Gastrocnemius medialis (tissue), 4 donors: ENCODE measurements around the gene GALNTL6. TPM values are rescaled to one million over a fixed set of nuclear protein-coding genes. Genes with fewer than 3 reads are reported as not detected.

Experiments
- ATAC-seq, 2 donors: fragments of 150-250 bp; one replicate each; pipeline ENCODE4 v1.9.1; 2016
- DNase-seq, 2 donors: peaks; one replicate each; pipeline ENCODE4 v3.0.0-alpha.2; 2019
- H3K27ac ChIP-seq, 4 donors: fragments of 200-600 bp; sonication (generic); 1 replicate in 1 of 4; 2 replicates in 3 of 4; pipeline ENCODE4 v1.5.1; 2016 to 2018; ENCODE audit warnings: mild to moderate bottlenecking in 2 of 4, moderate library complexity in 1 of 4
- H3K27me3 ChIP-seq, 3 donors: fragments of 200-600 bp; sonication (generic) in 2 of 3; 1 replicate in 1 of 3; 2 replicates in 2 of 3; pipeline versions ENCODE4 v1.5.1 to v1.6.0; 2016 to 2019; ENCODE audit warnings: mild to moderate bottlenecking in 1 of 3, moderate library complexity in 1 of 3
- H3K36me3 ChIP-seq, 2 donors: fragments of 200-600 bp; sonication (generic) in 1 of 2; one replicate each; pipeline ENCODE4 v1.5.1; 2017 to 2018
- H3K4me1 ChIP-seq, 2 donors: fragments of 200-600 bp; sonication (generic) in 1 of 2; one replicate each; pipeline ENCODE4 v1.5.1; 2016 to 2017; ENCODE audit warnings: mild to moderate bottlenecking in 2 of 2
- H3K4me3 ChIP-seq, 4 donors: fragments of 200-600 bp; sonication (generic) in 3 of 4; 1 replicate in 1 of 4; 2 replicates in 3 of 4; pipeline ENCODE4 v1.5.1; 2016 to 2019; ENCODE audit warnings: mild to moderate bottlenecking in 2 of 4
- H3K9me3 ChIP-seq, 3 donors: fragments of 200-600 bp; sonication (generic) in 2 of 3; 1 replicate in 1 of 3; 2 replicates in 2 of 3; pipeline ENCODE4 v1.5.1; 2016 to 2019
- POLR2A ChIP-seq, 2 donors: fragments of 450-650 bp; IDR thresholded peaks; one replicate each; pipeline ENCODE4 v1.6.1; 2017; ENCODE audit warnings: antibody characterized with exemption in 2 of 2, mild to moderate bottlenecking in 2 of 2, moderate library complexity in 2 of 2
- in situ Hi-C, 4 donors: fragments of 200-750 bp; cut with MboI; loops; one replicate each; pipeline versions ENCODE4 v1.15.0 to v1.8.0; 2017; ENCODE audit warnings: low sequenced_read_pairs in 4 of 4
- intact Hi-C: fragments of 100-400 bp; cut with DNase I; formaldehyde crosslinking; loops from one replicate; pipeline ENCODE4 v1.15.1; 2023; ENCODE audit warnings: low total_unique reads
- total RNA-seq, 4 donors: library from RNA; depleted of rRNA; stranded (reverse); fragments of >200 nt; gene quantifications; one replicate each; pipeline versions ENCODE4 v1.1.0 to v1.2.3, GENCODE V29; 2016
- TF ChIP-seq, protein P1 (sequence below), 5 experiments: fragments of 450-650 bp in 3 of 5; fragments of 200-600 bp in 2 of 5; sonication (generic) in 2 of 5; IDR thresholded peaks in 4 of 5; conservative IDR thresholded peaks in 1 of 5; 1 replicate in 4 of 5; 2 replicates in 1 of 5; pipeline ENCODE4 v1.5.1; 2016 to 2019; ENCODE audit warnings: antibody characterized with exemption in 5 of 5, mild to moderate bottlenecking in 3 of 5, moderate library complexity in 3 of 5

Gene GALNTL6
- total RNA-seq, 4 donors from 2014 or later, result not detected

DNA sequence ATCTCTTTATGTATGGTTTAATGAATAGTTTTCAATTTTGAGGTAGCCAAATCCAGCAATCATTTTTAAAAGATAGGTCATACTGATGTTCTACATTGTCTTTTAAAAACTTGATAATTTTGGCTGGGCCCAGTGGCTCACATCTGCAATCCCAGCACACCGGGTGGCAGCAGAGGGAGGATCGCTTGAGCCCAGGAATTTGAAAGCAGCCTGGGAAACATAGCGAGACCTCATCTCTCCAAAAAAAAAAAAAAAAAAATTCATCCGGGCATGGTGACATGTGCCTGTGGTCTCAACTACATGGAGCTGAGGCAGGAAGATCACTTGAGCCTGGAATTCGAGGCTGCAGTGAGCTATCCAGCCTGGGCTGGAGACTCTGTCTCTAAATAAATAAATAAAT, 419.8 kb downstream of the GALNTL6 start:
- intact Hi-C loops (no loop called here), in situ Hi-C loops (no loop called here)
- TF ChIP-seq, protein P1, sequence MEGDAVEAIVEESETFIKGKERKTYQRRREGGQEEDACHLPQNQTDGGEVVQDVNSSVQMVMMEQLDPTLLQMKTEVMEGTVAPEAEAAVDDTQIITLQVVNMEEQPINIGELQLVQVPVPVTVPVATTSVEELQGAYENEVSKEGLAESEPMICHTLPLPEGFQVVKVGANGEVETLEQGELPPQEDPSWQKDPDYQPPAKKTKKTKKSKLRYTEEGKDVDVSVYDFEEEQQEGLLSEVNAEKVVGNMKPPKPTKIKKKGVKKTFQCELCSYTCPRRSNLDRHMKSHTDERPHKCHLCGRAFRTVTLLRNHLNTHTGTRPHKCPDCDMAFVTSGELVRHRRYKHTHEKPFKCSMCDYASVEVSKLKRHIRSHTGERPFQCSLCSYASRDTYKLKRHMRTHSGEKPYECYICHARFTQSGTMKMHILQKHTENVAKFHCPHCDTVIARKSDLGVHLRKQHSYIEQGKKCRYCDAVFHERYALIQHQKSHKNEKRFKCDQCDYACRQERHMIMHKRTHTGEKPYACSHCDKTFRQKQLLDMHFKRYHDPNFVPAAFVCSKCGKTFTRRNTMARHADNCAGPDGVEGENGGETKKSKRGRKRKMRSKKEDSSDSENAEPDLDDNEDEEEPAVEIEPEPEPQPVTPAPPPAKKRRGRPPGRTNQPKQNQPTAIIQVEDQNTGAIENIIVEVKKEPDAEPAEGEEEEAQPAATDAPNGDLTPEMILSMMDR (IDR thresholded peaks at IDR 0.05 in 4 of 5, conservative IDR thresholded peaks at IDR 0.05 in 1 of 5), result no peak
- no peak for TF ChIP-seq POLR2A (IDR thresholded peaks at IDR 0.05)
- Histone ChIP-seq H3K27ac (no peak overlapping the region), H3K4me3 (no peak overlapping the region), H3K4me1 (no peaks in the 10 kb centered on the region), H3K27me3 (no peaks in the 10 kb centered on the region), H3K9me3 (no peaks in the 10 kb centered on the region), H3K36me3 (no peaks in the 10 kb centered on the region)
- no peak for DNase-seq
- ATAC-seq, result no peak

- no peak for DNase-seq
- no peaks in the 10 kb centered on the region for H3K9me3 ChIP-seq
- H3K27me3 ChIP-seq, result no peaks in the 10 kb centered on the region
- no peak for ATAC-seq
- TF ChIP-seq POLR2A (IDR thresholded peaks at IDR 0.05), result no peak
- TF ChIP-seq, protein P1 (IDR thresholded peaks at IDR 0.05 in 4 of 5, conservative IDR thresholded peaks at IDR 0.05 in 1 of 5), result no peak
- intact Hi-C loops, result no loop called here
- H3K4me1 ChIP-seq, result no peaks in the 10 kb centered on the region
- H3K36me3 ChIP-seq, result no peaks in the 10 kb centered on the region
- in situ Hi-C loops, result no loop called here
- no peak overlapping the region for H3K27ac ChIP-seq
- H3K4me3 ChIP-seq, result no peak overlapping the region
Observed at GRCh38 chr4:172243551-172243950, 430.3 kb downstream of the GALNTL6 start.

GRCh38 chr4:172245516-172245915, 432.3 kb downstream of the GALNTL6 start:
- no peak overlapping the region for H3K4me3 ChIP-seq
- no peaks in the 10 kb centered on the region for H3K36me3 ChIP-seq
- no peak overlapping the region for H3K27ac ChIP-seq
- TF ChIP-seq, protein P1 (IDR thresholded peaks at IDR 0.05 in 4 of 5, conservative IDR thresholded peaks at IDR 0.05 in 1 of 5), result no peak
- no peak for TF ChIP-seq POLR2A (IDR thresholded peaks at IDR 0.05)
- H3K4me1 ChIP-seq, result no peaks in the 10 kb centered on the region
- H3K9me3 ChIP-seq, result no peaks in the 10 kb centered on the region
- ATAC-seq (no peak), DNase-seq (no peak)
- no peaks in the 10 kb centered on the region for H3K27me3 ChIP-seq
- in situ Hi-C loops (no loop called here), intact Hi-C loops (no loop called here)

GRCh38 chr4:172253409-172253808, 440.2 kb downstream of the GALNTL6 start:
- H3K27me3 ChIP-seq, result no peaks in the 10 kb centered on the region
- TF ChIP-seq, protein P1 (IDR thresholded peaks at IDR 0.05 in 4 of 5, conservative IDR thresholded peaks at IDR 0.05 in 1 of 5), result no peak
- TF ChIP-seq POLR2A (IDR thresholded peaks at IDR 0.05), result no peak
- H3K9me3 ChIP-seq, result no peaks in the 10 kb centered on the region
- no peak overlapping the region for H3K4me3 ChIP-seq
- no peak overlapping the region for H3K27ac ChIP-seq
- ATAC-seq (no peak), DNase-seq (no peak)
- in situ Hi-C loops (no loop called here), intact Hi-C loops (no loop called here)
- no peaks in the 10 kb centered on the region for H3K4me1 ChIP-seq
- H3K36me3 ChIP-seq, result no peaks in the 10 kb centered on the region

DNA sequence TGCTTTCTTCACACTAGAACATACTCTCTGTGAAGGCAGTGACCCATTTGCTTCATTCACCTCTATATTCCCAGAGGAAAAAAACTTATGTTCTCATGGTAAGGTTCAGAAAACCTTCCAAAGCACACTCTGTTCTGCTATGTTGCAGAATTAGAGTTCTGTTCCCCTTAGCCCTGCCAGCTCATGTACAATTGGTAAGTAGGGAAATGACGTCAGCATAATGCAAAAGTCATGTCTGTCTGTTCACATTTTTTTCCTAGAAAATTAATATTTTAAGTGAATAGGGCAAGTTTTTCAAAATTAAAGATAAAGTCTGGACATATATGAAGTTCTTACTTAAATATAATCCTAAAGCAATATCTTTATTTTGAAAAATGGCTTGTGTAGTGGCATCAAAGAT, 443.6 kb downstream of the GALNTL6 start:
- intact Hi-C loops (no loop called here), in situ Hi-C loops (no loop called here)
- Histone ChIP-seq H3K9me3 (no peaks in the 10 kb centered on the region), H3K4me3 (no peak overlapping the region), H3K4me1 (no peaks in the 10 kb centered on the region), H3K27me3 (no peaks in the 10 kb centered on the region), H3K27ac (no peak overlapping the region), H3K36me3 (no peaks in the 10 kb centered on the region)
- no peak for ATAC-seq
- no peak for DNase-seq
- TF ChIP-seq POLR2A (IDR thresholded peaks at IDR 0.05), result no peak
- TF ChIP-seq, protein P1 (IDR thresholded peaks at IDR 0.05 in 4 of 5, conservative IDR thresholded peaks at IDR 0.05 in 1 of 5), result no peak
